Measurements from ENCODE around the gene LUZP2. TPM values are rescaled to one million over a fixed set of nuclear protein-coding genes. Genes with fewer than 3 reads are reported as not detected.

The LUZP2 gene
- polyA plus RNA-seq, 1 donor, result 2.8 TPM

GRCh38 chr11:24747275-24748251, 250.7 kb downstream of the LUZP2 start:
- no peak overlapping the region for H3K4me3 ChIP-seq (ENCODE audit: low read length)
- no peak for DNase-seq
- no peaks in the 10 kb centered on the region for H3K27me3 ChIP-seq (ENCODE audit: control insufficient read depth, insufficient read depth, low read length)
- H3K27ac ChIP-seq (ENCODE audit: low read length), result no peak overlapping the region
- no peaks in the 10 kb centered on the region for H3K9me3 ChIP-seq (ENCODE audit: control insufficient read depth, low read depth, low read length)
- WGBS (ENCODE audit: insufficient coverage, low lambda C conversion rate), result no CpG with 5 or more reads among the region's 5 CpGs
- no peaks in the 10 kb centered on the region for H3K36me3 ChIP-seq (ENCODE audit: control insufficient read depth, insufficient read depth, low read length)
- H3K4me1 ChIP-seq (ENCODE audit: control insufficient read depth, insufficient read depth, low read length), result no peaks in the 10 kb centered on the region

- Histone ChIP-seq H3K27ac (ENCODE audit: low read length) (no peak overlapping the region), H3K4me1 (ENCODE audit: control insufficient read depth, insufficient read depth, low read length) (no peaks in the 10 kb centered on the region), H3K27me3 (ENCODE audit: control insufficient read depth, insufficient read depth, low read length) (no peaks in the 10 kb centered on the region), H3K9me3 (ENCODE audit: control insufficient read depth, low read depth, low read length) (no peaks in the 10 kb centered on the region), H3K36me3 (ENCODE audit: control insufficient read depth, insufficient read depth, low read length) (no peaks in the 10 kb centered on the region), H3K4me3 (ENCODE audit: low read length) (no peak overlapping the region)
- DNase-seq, result no peak
- no CpG with 5 or more reads among the region's 7 CpGs for WGBS (ENCODE audit: insufficient coverage, low lambda C conversion rate)
Observed at GRCh38 chr11:24748261-24748660, 251.4 kb downstream of the LUZP2 start.

DNA sequence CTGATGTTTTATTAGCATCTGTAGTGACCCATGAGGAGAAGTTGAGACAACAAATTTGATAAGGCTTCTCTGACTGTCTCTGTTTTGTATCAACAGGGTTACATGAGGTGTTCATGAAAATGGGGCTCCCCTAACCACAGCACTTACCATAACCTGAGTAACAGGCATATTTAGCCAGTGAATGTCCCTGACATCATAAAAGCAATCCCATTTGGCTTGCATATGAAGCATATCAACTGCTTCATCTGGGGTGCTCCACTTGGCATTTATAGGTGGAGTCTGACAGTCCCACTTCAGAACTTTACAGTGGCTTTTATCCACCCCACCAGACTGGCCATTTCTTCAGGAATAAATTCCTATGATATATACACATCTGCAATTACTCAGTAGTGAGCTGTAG, 257.6 kb downstream of the LUZP2 start:
- H3K27ac ChIP-seq (ENCODE audit: low read length), result no peak overlapping the region
- H3K27me3 ChIP-seq (ENCODE audit: control insufficient read depth, insufficient read depth, low read length), result no peaks in the 10 kb centered on the region
- H3K4me3 ChIP-seq (ENCODE audit: low read length), result no peak overlapping the region
- H3K36me3 ChIP-seq (ENCODE audit: control insufficient read depth, insufficient read depth, low read length), result no peaks in the 10 kb centered on the region
- no peak for DNase-seq
- H3K9me3 ChIP-seq (ENCODE audit: control insufficient read depth, low read depth, low read length), result no peaks in the 10 kb centered on the region
- no peaks in the 10 kb centered on the region for H3K4me1 ChIP-seq (ENCODE audit: control insufficient read depth, insufficient read depth, low read length)

DNA sequence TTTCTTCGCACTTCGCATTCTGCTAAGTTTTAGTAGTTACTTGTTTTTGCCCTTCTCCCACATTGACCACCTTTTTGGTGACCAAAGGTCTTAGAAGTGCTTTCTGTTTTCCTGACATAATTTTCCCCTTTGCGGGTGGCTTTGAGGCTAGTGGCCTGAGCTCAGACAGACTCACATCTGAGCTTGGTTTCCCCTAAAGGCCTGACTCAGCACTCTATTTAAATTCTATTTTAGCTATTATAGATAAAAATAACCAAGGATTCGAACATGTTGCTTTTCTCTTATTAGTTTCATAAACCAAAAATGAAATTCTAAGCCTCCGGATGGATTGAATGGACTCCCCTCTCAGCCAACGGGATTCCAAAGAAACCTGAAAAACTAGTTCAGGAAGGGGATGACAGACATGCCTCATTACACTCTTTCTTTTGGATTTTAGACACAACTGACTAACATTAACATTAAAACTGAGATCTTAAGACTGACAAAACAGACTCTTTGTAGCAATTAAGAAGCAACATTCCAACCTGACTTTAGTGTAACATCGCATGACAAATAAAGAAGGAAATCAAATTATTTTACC, 258.5 kb downstream of the LUZP2 start:
- no peak for DNase-seq
- H3K4me3 ChIP-seq (ENCODE audit: low read length), result no peak overlapping the region
- H3K27ac ChIP-seq (ENCODE audit: low read length), result no peak overlapping the region
- no peaks in the 10 kb centered on the region for H3K27me3 ChIP-seq (ENCODE audit: control insufficient read depth, insufficient read depth, low read length)
- 94% methylated on average over 7 of the region's 7 CpGs for WGBS (ENCODE audit: insufficient coverage, low lambda C conversion rate)
- H3K36me3 ChIP-seq (ENCODE audit: control insufficient read depth, insufficient read depth, low read length), result no peaks in the 10 kb centered on the region
- H3K9me3 ChIP-seq (ENCODE audit: control insufficient read depth, low read depth, low read length), result no peaks in the 10 kb centered on the region
- no peaks in the 10 kb centered on the region for H3K4me1 ChIP-seq (ENCODE audit: control insufficient read depth, insufficient read depth, low read length)

- no peak for DNase-seq
- WGBS (ENCODE audit: insufficient coverage, low lambda C conversion rate), result 60% methylated on average over 1 of the region's 3 CpGs
- H3K27ac ChIP-seq (ENCODE audit: low read length), result no peak overlapping the region
- H3K4me1 ChIP-seq (ENCODE audit: control insufficient read depth, insufficient read depth, low read length), result no peaks in the 10 kb centered on the region
- H3K36me3 ChIP-seq (ENCODE audit: control insufficient read depth, insufficient read depth, low read length), result no peaks in the 10 kb centered on the region
- no peak overlapping the region for H3K4me3 ChIP-seq (ENCODE audit: low read length)
- H3K9me3 ChIP-seq (ENCODE audit: control insufficient read depth, low read depth, low read length), result no peaks in the 10 kb centered on the region
- no peaks in the 10 kb centered on the region for H3K27me3 ChIP-seq (ENCODE audit: control insufficient read depth, insufficient read depth, low read length)
Observed at GRCh38 chr11:24759742-24760141, 262.9 kb downstream of the LUZP2 start.

DNA sequence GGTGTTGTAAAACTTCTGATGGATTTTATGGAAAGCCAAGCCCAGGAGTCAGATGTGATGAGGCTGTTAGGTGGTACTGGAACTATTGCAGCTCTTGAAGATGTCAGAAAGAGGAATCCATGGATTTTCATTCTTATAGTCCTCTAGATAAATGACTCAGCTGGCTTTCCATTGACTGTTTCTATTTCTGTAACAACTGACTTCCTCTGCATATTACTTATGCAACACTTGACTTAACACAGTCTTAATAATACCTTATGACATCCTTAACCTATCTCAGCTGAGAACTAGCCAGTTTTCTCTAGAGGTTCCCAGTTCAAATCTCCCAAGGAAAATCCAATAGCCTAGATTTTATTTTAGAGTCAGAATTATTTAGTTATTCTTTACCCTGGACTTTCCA, 263.8 kb downstream of the LUZP2 start:
- Histone ChIP-seq H3K9me3 (ENCODE audit: control insufficient read depth, low read depth, low read length) (no peaks in the 10 kb centered on the region), H3K27me3 (ENCODE audit: control insufficient read depth, insufficient read depth, low read length) (no peaks in the 10 kb centered on the region), H3K27ac (ENCODE audit: low read length) (no peak overlapping the region), H3K36me3 (ENCODE audit: control insufficient read depth, insufficient read depth, low read length) (no peaks in the 10 kb centered on the region), H3K4me1 (ENCODE audit: control insufficient read depth, insufficient read depth, low read length) (no peaks in the 10 kb centered on the region), H3K4me3 (ENCODE audit: low read length) (no peak overlapping the region)
- no peak for DNase-seq

GRCh38 chr11:24762076-24762475, 265.2 kb downstream of the LUZP2 start:
- no peaks in the 10 kb centered on the region for H3K27me3 ChIP-seq (ENCODE audit: control insufficient read depth, insufficient read depth, low read length)
- H3K4me1 ChIP-seq (ENCODE audit: control insufficient read depth, insufficient read depth, low read length), result no peaks in the 10 kb centered on the region
- no peak overlapping the region for H3K4me3 ChIP-seq (ENCODE audit: low read length)
- WGBS (ENCODE audit: insufficient coverage, low lambda C conversion rate), result 80% methylated on average over 1 of the region's 2 CpGs
- no peaks in the 10 kb centered on the region for H3K36me3 ChIP-seq (ENCODE audit: control insufficient read depth, insufficient read depth, low read length)
- no peak for DNase-seq
- H3K9me3 ChIP-seq (ENCODE audit: control insufficient read depth, low read depth, low read length), result no peaks in the 10 kb centered on the region
- H3K27ac ChIP-seq (ENCODE audit: low read length), result no peak overlapping the region

DNA sequence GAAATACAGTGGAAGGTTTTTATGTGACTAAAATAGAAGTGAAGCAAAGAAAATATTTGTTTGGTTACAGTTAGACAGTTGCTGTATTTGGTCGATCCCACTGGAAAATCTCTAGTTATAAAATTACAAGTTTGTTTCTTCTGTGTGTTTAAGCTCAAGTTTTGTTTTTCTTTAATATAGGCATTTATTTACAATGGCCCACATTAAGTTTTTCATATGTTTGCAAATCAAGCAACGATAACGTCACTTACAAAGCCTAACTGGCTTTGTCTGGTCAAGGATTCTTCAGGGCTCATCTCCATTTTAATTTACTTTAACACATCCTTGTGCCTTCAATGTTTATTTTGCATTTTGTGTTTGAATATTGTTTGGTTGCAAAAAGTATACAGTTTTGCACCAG, 270.6 kb downstream of the LUZP2 start:
- H3K4me1 ChIP-seq (ENCODE audit: control insufficient read depth, insufficient read depth, low read length), result no peaks in the 10 kb centered on the region
- no peaks in the 10 kb centered on the region for H3K27me3 ChIP-seq (ENCODE audit: control insufficient read depth, insufficient read depth, low read length)
- no peaks in the 10 kb centered on the region for H3K36me3 ChIP-seq (ENCODE audit: control insufficient read depth, insufficient read depth, low read length)
- H3K9me3 ChIP-seq (ENCODE audit: control insufficient read depth, low read depth, low read length), result no peaks in the 10 kb centered on the region
- no peak for DNase-seq
- H3K27ac ChIP-seq (ENCODE audit: low read length), result no peak overlapping the region
- no peak overlapping the region for H3K4me3 ChIP-seq (ENCODE audit: low read length)
- 80% methylated on average over 1 of the region's 3 CpGs for WGBS (ENCODE audit: insufficient coverage, low lambda C conversion rate)

DNA sequence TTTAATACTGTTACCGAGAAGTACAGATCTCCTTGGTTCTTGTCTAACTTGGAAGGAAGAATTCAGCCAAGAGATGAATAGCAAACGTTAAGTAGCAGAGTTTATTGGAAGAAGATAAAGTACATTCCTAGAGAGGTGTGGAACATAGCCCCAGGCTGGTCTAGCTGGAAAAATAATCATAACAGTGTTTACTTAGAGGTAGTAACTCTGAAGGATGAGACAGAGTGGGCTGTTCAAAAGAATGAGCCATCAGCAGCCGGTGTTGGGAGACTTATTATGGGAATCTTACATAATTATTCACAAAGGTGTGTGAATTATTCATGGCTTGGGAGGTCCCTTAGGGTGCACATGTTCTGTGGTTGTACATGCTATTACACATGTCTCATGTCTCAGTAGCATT, 276.5 kb downstream of the LUZP2 start:
- H3K4me1 ChIP-seq (ENCODE audit: control insufficient read depth, insufficient read depth, low read length), result no peaks in the 10 kb centered on the region
- no peaks in the 10 kb centered on the region for H3K36me3 ChIP-seq (ENCODE audit: control insufficient read depth, insufficient read depth, low read length)
- WGBS (ENCODE audit: insufficient coverage, low lambda C conversion rate), result 83% methylated on average over 1 of the region's 3 CpGs
- H3K4me3 ChIP-seq (ENCODE audit: low read length), result no peak overlapping the region
- no peaks in the 10 kb centered on the region for H3K9me3 ChIP-seq (ENCODE audit: control insufficient read depth, low read depth, low read length)
- no peaks in the 10 kb centered on the region for H3K27me3 ChIP-seq (ENCODE audit: control insufficient read depth, insufficient read depth, low read length)
- no peak for DNase-seq
- no peak overlapping the region for H3K27ac ChIP-seq (ENCODE audit: low read length)

DNA sequence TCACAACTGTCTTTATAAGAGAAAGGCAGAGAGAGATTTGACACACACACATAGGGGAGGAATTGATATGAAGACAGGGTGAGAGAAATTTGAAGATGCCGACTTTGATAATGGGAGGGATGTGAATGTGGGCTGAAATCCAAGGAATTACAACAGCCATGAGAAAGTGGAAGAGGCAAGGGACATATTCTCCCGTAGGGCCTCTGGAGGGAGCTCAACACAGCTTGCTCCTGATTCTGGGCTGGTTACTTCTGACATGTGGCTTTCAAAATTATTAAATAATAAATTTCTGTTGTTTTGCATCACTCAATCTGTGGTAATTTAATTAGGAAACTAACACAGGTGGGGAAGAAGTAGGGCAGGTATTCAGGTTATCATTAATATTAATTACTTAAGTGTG, 282.9 kb downstream of the LUZP2 start:
- Histone ChIP-seq H3K9me3 (ENCODE audit: control insufficient read depth, low read depth, low read length) (no peaks in the 10 kb centered on the region), H3K4me1 (ENCODE audit: control insufficient read depth, insufficient read depth, low read length) (no peaks in the 10 kb centered on the region), H3K27me3 (ENCODE audit: control insufficient read depth, insufficient read depth, low read length) (no peaks in the 10 kb centered on the region), H3K36me3 (ENCODE audit: control insufficient read depth, insufficient read depth, low read length) (no peaks in the 10 kb centered on the region), H3K27ac (ENCODE audit: low read length) (no peak overlapping the region), H3K4me3 (ENCODE audit: low read length) (no peak overlapping the region)
- 88% methylated on average over 1 of the region's 2 CpGs for WGBS (ENCODE audit: insufficient coverage, low lambda C conversion rate)
- no peak for DNase-seq

DNA sequence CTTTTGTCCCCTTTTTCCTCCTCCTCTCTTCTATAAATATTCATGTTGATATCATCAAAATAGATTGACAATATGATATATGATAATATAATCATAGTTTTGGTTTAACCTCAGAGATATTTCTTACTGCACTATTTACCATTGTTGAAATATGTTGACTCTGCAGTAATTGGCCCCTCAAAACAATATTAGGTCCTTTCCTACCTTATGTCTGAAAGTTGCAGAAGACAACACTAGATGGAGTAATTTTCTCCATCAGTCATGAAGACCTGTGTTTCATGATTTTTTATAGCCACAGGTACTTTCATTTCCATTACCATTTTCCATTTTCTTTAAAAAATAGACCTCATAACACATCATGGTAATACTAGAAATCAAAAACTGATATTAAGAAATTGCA, 284.4 kb downstream of the LUZP2 start:
- Histone ChIP-seq H3K4me3 (ENCODE audit: low read length) (no peak overlapping the region), H3K4me1 (ENCODE audit: control insufficient read depth, insufficient read depth, low read length) (no peaks in the 10 kb centered on the region), H3K9me3 (ENCODE audit: control insufficient read depth, low read depth, low read length) (no peaks in the 10 kb centered on the region), H3K27me3 (ENCODE audit: control insufficient read depth, insufficient read depth, low read length) (no peaks in the 10 kb centered on the region), H3K27ac (ENCODE audit: low read length) (no peak overlapping the region), H3K36me3 (ENCODE audit: control insufficient read depth, insufficient read depth, low read length) (no peaks in the 10 kb centered on the region)
- no peak for DNase-seq
